HG03159 (cell line): ENCODE data around the gene ITFG2.

ENCODE experiments used
- ATAC-seq: cut with Tn5 transposase; IDR thresholded peaks from one replicate; pipeline ENCODE4 v1.9.1; 2021; ENCODE audit warnings: mild to moderate bottlenecking, moderate library complexity; ENCODE audit not compliant: unreplicated experiment

The ITFG2 gene

DNA sequence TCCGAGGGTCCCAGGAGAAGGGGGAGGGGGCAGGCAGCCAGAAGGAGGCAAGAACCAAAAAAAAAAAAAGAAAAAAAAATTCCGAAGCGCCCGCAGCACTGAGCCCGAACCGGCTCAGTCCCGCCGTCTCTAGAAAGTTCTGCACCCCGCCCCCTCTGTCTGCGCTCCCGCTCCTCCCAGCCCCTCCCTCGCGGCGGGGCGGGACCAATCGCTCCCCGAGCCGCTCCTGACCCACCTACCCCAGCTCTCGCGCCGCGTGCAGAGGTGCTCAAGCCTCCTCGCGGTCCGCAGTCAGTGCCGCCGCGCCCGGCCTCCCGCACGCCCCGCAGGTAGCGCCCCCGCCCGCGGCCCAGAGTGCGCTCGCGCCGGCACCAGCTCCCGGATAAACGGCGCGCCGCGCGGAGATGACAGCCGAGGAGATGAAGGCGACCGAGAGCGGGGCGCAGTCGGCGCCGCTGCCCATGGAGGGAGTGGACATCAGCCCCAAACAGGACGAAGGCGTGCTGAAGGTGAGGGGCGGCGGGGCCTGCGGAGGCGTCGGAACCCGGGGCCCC, 17.7 kb upstream of the ITFG2 start, which contains the start of gene FKBP4:
Gene FKBP4 (plus strand): TSS at position 235 of the 554 bp plus-strand sequence. CDS start 170 bp downstream, at position 405.
- ATAC-seq, result peak; percentile 77

DNA sequence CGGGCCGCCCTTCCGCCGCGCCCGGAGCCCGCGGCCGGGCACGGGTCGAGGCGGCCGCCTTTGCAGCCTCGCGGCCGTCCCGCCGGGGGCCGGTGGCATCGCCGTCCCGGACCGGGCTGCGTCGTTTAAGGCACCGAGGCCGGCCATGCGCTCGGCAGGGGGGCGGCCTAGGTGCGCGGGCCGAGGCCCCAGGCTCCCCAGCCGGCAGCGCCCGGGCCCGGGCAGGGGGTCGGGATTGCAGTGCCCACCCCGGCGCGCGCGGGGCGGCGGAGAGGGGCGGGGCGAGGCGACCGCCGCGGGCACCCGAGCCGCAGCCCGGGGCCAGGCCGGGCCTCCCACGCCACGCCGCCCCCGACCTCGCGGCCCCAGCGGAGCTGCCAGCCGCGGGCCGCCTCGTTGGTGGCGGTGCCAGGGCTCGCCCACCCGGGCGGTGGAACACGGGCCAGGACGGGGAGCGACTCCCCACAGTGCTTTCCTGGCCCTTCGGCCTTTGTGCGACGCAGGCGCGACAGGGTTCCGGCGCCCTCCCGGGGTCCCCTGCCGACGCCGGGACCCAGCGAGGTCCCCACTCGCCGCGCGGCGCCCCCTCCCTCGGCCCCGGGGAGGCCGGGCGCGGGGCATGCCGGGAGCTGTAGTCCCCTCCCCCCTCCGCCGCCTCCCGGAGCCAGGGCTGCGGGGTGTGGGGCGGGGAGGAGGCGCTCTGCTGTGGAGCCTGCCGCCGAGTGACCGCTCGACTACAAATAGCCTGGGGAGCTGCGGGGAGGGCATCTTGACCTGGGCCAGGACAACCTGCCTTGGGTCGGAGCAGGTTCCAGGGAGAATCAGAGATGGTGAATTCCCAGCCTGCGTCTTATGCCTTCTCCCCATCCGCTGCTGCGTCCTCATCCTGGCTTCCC, 16.9 kb upstream of the ITFG2 start:
- peak; percentile 54 for ATAC-seq

DNA sequence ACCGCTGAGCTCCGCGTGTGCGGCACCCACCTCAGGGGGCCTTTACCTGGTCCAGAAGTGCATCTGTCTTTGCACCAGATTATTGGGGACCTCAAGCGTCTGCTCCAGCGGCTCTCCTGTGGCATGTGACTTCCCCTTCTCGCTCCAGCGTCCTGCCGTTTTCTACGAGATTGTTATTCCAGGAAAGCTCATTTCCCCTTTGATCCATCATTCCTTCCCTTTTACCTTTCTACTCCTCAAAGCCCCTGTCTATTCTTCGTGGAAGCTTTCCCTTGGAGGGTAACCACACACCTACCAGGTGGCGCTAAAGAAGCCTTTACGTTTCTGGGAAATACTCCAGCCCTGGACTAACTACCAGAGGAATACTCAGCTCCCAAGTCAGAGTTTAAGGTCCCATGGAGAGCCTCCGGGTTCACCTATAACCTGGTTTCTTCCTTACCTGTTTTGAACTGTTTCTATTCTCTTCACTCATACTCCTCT, 16.2 kb upstream of the ITFG2 start:
- ATAC-seq, result no peak

DNA sequence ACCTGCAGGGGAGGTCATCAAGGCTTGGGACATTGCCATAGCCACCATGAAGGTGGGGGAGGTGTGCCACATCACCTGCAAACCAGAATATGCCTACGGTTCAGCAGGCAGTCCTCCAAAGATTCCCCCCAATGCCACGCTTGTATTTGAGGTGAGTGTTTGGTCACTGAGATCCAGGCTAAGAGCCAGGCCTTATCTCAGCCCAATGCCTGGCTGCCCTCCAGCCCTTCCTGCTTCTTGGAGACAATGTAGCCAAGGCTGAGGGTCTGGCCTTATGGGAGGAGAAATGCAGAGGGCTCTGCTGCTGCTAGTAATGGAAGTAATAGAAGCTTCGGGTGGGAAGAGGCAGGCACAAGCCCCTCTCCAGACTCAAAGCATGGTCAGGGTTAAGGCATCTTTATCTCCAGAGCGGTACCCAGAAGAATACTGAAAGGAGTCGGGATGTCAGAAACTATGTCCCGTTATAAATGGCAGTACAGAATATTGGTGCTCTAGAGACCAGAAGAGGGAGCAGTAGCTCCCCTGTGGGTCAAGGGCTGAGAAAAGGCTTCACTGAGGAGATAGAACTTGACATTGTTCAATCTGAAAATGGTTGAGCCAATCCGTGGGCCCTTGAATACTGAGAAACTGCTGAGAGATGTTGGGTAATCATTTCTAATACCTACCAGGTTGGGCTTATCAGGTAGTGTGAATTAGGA, 14.6 kb upstream of the ITFG2 start:
- ATAC-seq, result no peak

DNA sequence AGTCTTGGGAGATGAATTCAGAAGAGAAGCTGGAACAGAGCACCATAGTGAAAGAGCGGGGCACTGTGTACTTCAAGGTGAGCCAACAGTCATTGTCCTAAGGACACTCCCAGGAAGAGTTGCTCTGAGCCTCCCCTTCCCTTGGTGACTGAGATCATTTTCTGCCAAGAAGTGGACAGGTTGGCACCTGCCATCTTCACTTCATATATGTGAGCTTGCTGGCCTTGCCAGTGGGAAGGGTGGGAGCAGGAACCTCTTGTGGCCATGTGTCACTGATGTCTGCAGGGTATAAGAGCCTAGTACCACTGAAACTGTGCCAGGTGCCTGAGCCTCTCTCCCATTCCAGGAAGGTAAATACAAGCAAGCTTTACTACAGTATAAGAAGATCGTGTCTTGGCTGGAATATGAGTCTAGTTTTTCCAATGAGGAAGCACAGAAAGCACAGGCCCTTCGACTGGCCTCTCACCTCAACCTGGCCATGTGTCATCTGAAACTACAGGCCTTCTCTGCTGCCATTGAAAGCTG, 12.4 kb upstream of the ITFG2 start:
- no peak for ATAC-seq

DNA sequence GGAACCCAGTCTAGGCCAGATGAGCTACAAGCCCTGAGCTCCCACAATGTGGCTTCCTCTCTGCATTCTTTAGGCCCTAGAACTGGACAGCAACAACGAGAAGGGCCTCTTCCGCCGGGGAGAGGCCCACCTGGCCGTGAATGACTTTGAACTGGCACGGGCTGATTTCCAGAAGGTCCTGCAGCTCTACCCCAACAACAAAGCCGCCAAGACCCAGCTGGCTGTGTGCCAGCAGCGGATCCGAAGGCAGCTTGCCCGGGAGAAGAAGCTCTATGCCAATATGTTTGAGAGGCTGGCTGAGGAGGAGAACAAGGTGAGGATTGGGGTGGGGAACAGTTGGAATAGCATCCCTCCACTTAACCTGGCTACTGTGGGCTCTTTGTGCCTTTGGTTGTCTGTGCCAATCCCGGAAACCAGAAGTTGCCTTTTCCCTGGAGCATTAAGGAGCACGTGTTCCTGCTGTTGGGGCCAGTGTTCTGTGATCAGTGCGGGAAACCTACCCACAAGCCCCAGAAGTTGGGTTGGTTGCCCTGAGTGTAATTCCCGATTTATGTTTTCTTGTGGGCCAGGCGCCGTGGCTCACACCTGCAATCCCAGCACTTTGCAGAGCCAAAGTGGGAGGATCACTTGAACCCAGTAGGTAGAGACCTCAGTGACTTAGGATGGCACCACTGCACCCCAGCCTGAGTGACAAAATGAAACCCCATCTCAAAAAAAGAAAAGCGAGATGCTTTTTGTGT, 11.3 kb upstream of the ITFG2 start:
- ATAC-seq, result no peak

DNA sequence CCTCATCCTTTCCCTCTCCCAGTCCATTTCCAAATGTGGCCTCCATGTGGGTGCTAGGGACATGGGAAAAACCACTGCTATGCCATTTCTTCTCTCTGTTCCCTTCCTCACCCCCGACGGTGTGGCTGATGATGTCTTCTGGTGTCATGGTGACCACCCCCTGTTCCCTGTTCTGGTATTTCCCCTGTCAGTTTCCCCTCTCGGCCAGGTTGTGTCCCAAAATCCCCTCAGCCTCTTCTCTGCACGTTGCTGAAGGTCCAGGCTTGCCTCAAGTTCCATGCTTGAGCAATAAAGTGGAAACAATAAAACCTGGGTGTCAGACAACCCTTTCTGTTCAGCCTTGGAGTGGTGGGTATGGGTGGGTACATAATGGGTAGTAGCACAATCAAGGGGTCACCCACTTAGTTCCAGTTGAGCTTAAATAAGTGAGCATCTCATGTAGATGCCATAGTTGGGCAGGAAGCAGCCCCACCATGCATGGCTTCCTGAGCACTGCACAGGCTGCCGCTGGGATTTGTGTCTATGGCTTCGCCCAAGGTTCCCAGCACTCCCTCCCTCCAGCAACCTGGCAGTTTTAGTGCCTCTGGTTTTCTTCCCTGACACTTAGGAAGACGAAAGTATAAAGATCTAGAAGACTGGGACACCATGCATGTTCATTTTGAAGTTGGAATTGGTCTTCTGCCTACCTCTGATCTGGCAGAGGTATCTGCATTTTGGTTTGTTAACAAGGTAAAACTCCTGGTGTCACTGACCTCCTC, 8.7 kb upstream of the ITFG2 start:
- no peak for ATAC-seq

DNA sequence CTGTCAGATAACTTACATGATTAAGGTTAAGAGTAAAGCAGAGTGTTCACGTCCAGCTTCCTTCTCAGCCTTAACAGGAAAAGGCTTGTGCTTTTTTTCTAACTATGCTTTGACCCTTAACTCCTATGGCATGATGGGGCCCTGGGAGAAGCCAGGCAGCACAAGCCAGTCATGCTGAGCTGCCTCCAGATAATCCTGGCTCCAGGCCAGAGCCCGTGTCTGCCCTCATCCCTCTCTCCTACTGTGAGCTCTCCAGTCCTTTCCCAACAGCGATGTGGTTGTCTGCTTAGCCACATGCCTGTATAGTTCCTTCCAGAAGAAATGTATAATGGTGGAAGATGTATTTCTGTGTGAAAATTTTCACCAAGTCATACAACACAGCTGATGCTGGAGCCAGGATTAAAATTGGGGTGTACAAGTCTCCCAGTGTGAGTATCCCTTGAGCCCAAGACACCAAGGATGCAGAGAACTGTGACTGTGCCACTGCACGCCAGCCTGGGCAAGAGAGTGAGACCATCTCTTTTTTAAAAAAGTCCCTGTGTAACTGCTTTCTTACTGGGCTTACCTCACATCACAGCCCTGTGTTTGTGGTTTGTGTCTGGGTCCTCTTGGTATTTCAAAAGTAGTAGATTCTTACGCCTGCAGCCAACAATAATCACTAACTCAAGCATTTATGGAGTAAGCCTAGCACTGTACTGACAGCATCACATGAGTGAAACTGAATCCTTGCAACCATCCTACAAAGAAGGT, 7.9 kb upstream of the ITFG2 start:
- ATAC-seq, result no peak

DNA sequence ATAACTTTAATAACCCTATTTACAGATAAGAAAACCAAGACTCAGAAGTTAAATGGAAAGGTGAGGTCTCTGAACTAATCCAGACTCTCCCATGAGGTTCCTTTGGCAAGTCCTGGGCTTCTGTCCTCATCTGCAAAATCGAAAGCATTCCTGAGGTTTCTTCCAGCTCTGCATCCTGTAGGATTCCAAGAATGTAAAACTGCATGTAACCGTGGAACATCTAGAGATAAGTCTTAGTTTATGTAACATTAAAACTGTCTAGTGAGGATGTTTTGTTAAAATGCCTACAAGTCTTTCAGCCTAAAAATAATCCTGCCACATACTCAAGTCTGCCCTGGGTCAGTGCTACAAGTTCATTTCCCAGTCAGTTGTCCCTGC, 7.3 kb upstream of the ITFG2 start:
- ATAC-seq, result no peak

DNA sequence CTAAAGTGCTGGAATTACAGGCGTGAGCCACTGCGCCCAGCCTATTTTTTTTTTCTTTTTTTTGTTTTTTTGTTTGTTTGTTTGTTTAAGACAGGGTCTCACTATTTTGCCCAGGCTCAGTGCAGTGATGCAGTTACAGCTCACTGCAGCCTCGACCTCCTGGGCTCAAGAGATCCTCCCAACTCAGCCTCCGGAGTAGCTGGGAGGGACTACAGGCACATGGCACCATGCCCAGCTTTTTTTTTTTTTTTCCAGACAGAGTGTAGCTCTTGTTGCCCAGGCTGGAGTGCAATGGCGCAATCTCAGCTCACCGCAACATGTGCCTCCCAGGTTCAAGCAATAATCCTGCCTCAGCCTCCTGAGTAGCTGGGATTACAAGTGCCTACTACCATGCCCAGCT, 5.8 kb upstream of the ITFG2 start:
- ATAC-seq, result no peak

DNA sequence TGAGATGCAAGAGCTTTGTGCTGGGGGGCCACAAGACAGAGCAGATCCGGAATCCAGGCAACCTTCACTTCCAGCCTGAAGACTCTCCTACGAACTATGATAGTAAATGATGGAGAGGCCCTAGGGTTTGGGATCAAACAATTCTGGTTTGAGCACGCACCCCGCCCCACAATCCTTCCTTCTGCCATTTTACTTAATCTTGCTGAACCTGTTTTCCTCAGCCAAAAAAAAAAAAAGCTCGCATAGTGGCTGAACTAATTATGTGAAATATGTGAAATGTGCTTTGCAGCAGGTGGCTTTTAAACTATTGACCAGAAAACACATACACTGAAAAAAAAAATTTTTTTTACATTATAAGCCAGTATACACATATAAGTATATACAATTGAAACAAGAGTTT, 667 bp upstream of the ITFG2 start:
- ATAC-seq, result no peak

DNA sequence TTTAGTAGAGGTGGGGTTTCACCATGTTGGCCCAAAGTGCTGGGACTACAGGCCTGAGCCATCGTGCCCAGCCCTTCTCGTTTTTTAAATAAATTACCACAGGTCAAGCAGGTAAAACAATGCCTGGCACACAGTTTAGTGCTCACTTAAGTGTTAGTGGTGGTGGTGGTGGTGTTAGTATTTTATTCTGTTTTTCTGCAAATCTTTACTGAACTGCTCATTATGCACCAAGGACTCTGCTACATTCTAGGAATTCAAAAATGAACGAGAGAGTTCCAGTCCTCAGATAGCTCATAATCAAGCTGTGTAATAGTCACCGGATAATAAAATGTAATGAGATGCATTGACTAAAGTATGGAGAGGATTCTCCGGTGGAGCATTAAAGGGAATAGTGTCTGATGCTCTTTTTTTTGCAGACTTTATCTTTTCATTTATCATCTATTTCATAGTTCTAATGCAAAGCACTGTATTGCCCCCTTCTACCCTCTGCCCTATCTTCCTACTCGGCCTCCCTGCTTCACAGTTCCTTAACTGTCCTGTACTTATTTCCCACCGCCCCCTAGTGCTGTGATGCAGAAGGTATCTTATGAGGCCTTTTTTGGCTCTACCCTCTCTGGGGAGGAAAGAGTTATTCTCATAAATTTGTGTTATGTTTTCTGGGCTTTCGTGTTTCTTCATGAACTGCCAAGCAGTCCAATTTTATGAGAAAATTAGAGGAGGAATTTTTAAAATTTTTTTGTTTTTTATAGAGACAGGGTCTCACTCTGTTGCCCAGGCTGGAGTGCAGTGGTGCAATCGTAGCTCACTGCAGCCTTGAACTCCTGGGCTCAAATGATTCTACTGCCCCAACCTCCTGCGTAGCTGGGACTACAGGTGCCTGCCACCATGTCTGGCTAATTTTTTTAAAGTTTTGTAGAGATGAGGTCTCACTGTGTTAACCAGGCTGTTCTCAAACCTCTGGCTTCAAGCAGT, 1.0 kb downstream of the ITFG2 start:
- no peak for ATAC-seq

DNA sequence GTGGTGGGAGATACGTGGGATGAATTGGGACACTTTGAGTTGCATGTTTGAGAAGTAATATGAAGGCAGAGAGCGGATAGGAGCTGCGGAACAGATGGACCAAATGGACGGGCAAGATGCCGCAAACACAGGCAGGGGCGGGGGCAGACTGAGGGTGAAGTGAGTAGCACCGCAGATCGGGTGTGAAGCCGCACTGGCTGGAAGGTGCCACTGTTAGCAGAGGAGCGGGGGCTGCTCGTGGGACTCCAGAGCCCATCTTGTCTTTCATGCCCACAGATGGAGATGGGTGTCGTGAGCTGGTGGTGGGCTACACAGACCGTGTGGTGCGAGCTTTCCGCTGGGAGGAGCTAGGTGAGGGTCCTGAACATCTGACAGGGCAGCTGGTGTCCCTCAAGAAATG, 7.3 kb downstream of the ITFG2 start:
- ATAC-seq, result no peak

DNA sequence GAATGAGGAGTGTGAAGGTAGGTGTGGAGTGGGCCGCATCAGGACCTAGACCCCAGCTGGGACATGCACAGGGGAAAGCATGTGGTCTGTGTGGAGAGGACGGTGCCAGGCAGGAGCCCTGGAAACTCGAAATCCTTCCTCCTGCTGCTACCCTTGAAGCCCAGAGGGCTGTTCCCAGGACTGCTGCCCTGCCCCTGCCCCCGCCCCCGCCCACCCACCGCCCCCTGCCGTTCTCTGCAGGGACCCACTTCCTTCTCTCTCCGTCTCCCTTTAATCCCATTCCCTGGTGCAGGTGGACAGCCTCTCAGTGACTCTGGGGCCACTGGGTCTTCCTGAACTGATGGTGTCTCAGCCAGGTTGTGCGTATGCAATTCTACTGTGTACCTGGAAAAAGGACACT, 8.0 kb downstream of the ITFG2 start:
- no peak for ATAC-seq

DNA sequence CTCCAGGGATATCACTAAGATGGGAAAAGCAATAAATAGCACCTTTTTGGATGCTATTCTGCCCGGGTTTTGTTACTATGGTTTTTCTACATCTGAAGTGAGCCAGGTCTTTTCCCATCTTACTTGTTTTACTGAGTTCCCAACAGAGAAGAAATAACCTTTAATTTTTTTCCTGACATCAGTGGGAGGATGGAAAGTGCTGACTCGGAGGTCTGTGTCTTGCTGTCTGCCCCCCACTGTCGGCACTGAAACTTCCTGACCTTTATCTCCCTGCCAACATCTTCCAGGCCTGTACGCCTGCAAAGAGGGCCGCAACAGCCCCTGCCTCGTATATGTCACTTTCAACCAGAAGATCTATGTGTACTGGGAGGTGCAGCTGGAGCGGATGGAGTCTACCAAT, 11.0 kb downstream of the ITFG2 start:
- ATAC-seq, result no peak

DNA sequence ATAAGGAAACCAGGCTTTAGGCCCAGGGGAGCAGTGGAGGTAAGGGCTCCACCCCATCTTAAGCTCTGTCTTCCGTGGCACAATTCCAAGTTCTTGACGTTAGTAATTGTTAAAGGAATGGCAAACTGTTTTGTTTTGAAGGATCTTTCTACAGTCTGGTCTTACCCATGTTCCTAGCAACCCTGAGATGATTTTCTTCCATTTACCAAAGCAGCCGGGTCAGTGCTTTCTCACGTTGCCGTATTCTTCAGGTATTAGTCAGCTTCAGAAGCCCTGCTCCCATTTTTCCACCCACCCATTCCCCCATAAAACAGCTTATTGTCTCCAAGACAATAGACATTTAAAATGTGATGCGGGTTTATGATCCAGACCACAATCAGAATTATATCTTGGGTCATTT, 12.1 kb downstream of the ITFG2 start:
- ATAC-seq, result no peak

DNA sequence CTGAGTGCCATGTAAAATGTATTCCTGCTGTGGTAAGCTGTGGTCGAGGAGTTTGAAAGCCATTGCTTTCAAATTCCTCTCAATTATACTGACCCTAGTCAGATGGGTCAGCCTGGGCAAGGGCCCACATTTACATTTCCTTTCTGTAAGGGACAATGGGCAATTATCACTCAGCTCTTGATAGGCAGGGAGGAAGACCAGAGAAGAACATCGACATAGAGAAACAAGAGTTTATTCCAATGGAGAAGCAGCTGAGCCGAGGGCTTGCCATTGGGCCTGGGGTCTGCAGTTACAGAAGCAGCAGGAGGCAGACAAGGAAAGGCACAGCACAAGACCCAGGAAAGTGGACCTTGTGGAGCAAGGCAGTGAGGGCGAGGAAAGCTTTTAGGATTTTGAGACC, 12.7 kb downstream of the ITFG2 start:
- ATAC-seq, result no peak

DNA sequence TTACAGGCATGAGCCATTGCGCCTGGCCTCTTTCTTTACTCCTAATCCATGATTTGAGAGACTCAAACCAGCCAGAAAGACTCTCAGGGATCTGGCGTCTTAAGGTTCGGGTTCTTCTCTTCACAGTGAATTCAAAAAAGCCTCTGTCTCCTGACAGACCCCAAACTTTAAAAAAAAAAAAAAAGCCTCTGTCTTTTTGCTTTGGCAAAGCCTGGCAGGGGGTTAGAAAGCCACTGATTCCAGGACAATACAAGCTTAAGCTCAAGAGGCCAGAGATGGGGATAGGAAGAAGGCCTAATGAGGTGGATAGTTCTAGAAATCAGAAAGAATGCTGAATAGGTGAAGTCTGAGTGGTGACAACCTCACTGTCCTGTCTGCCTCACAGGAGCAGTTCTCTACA, 13.6 kb downstream of the ITFG2 start:
- ATAC-seq, result no peak
